HepG2 (cell line): ENCODE data around the gene CAPN7. TPM values are rescaled to one million over a fixed set of nuclear protein-coding genes. Genes with fewer than 3 reads are reported as not detected.

ENCODE experiments used
- ATAC-seq: fragments of 200-7000 bp; cut with Tn5 transposase; 3 replicates; pipeline ENCODE4 v1.9.1; 2020; ENCODE audit warnings: mild to moderate bottlenecking, moderate library complexity
- BruUV-seq: library from RNA; stranded (reverse); fragments of 400-500 nt; replicated peaks from 2 replicates; lab custom pipeline; 2021; lab: Mats Ljungman, UMichigan
- CTCF ChIA-PET: fragments of 300-600 bp; formaldehyde crosslinking; extraction: SDS; loops from one replicate; lab custom pipeline; 2021; ENCODE audit warnings: low total read pairs, inconsistent platforms, low intra/inter-chr PET ratio; lab: Yijun Ruan, JAX
- POLR2A ChIA-PET: fragments of 350-600 bp; sonication (Branson Sonifier 250); formaldehyde crosslinking; loops from one replicate; lab custom pipeline; 2020; ENCODE audit warnings: antibody characterized with exemption, inconsistent platforms; lab: Yijun Ruan, JAX
- DNase-seq: peaks from one replicate; pipeline ENCODE4 v3.0.0-alpha.2; 2015; ENCODE audit warnings: low spot score
- FAIRE-seq: peaks from 3 replicates; lab custom pipeline; 2011; peaks lifted over from hg19 to GRCh38; lab: Jason Lieb, UNC
- H2AFZ ChIP-seq: one replicate; pipeline ENCODE4 v1.6.1; 2011; ENCODE audit warnings: low read length, inconsistent platforms
- H3K27ac ChIP-seq: fragments of 300-600 bp; 3 replicates; pipeline ENCODE4 v1.8.0; 2011; ENCODE audit warnings: mixed run types, mild to moderate bottlenecking, mixed read lengths, low read length, inconsistent platforms; ENCODE audit not compliant: insufficient read depth; ENCODE audit errors: extremely low read length
- H3K27me3 ChIP-seq, 2 experiments: fragments of 200-600 bp in 1 of 2; 2 replicates in 1 of 2; 3 replicates in 1 of 2; pipeline versions ENCODE4 v1.6.0 to v1.8.0; 2011; ENCODE audit warnings: low read length in 2 of 2, mild to moderate bottlenecking in 2 of 2, moderate library complexity in 2 of 2, inconsistent platforms in 1 of 2; ENCODE audit not compliant: insufficient read depth in 2 of 2, control insufficient read depth in 1 of 2
- H3K36me3 ChIP-seq, 2 experiments: fragments of 200-600 bp in 1 of 2; replicated peaks in 1 of 2; 2 replicates in 1 of 2; 3 replicates in 1 of 2; pipeline versions ENCODE4 v1.5.1 to v1.8.0; 2011; ENCODE audit warnings: low read length in 2 of 2, inconsistent platforms in 1 of 2; ENCODE audit not compliant: insufficient read depth in 2 of 2, control insufficient read depth in 1 of 2
- H3K4me1 ChIP-seq: 2 replicates; pipeline ENCODE4 v1.5.1; 2012; ENCODE audit warnings: low read length, inconsistent platforms; ENCODE audit not compliant: insufficient read depth
- H3K4me2 ChIP-seq: 2 replicates; pipeline ENCODE4 v1.6.0; 2011; ENCODE audit warnings: low read depth, low read length, inconsistent platforms
- H3K4me3 ChIP-seq, 3 experiments: fragments of 200-600 bp in 1 of 3; sonication (generic), shearing (Covaris generic) in 1 of 3; replicated peaks in 1 of 3; 2 replicates each; pipeline ENCODE4 v1.5.1; 2011 to 2016; ENCODE audit warnings: low read length in 3 of 3, inconsistent platforms in 2 of 3, low read depth in 2 of 3, mild to moderate bottlenecking in 2 of 3, control low read depth in 1 of 3, mixed read lengths in 1 of 3; ENCODE audit not compliant: insufficient read depth in 1 of 3
- H3K79me2 ChIP-seq: one replicate; pipeline ENCODE4 v1.6.1; 2011; ENCODE audit warnings: low read length, inconsistent platforms; ENCODE audit not compliant: insufficient read depth
- H3K9ac ChIP-seq: 2 replicates; pipeline ENCODE4 v1.6.0; 2011; ENCODE audit warnings: mild to moderate bottlenecking, low read depth, low read length, inconsistent platforms; ENCODE audit not compliant: insufficient read depth
- H3K9me3 ChIP-seq: 2 replicates; pipeline ENCODE4 v1.5.1; 2012; ENCODE audit warnings: mild to moderate bottlenecking, low read length
- H4K20me1 ChIP-seq: 2 replicates; pipeline ENCODE4 v1.6.0; 2011; ENCODE audit warnings: inconsistent platforms, mild to moderate bottlenecking, low read length, moderate library complexity; ENCODE audit not compliant: insufficient read depth
- ATF3 ChIP-seq: sonication (generic); formaldehyde crosslinking; IDR thresholded peaks from 2 replicates; pipeline ENCODE4 v1.4.0; 2020; ENCODE audit warnings: missing genetic modification reagents
- CEBPG ChIP-seq: IDR thresholded peaks from 2 replicates; pipeline ENCODE4 v1.6.1; 2016
- FOXA3 ChIP-seq: IDR thresholded peaks from 2 replicates; pipeline ENCODE4 v1.6.1; 2016; ENCODE audit warnings: missing genetic modification reagents, missing compliant biosample characterization
- MAFG ChIP-seq: sonication (generic); formaldehyde crosslinking; IDR thresholded peaks from 2 replicates; pipeline ENCODE4 v1.5.1; 2020; ENCODE audit warnings: mild to moderate bottlenecking, missing genetic modification reagents
- POLR2G ChIP-seq: fragments of 200-400 bp; formaldehyde crosslinking; IDR thresholded peaks from 2 replicates; pipeline ENCODE4 v1.6.1; 2018; ENCODE audit warnings: mild to moderate bottlenecking, low read depth, low read length, moderate library complexity
- TP53 ChIP-seq: sonication (generic); formaldehyde crosslinking; conservative IDR thresholded peaks from 2 replicates; pipeline ENCODE4 v1.4.0; 2020; ENCODE audit warnings: missing genetic modification reagents
- ZNF264 ChIP-seq: sonication (generic); formaldehyde crosslinking; IDR thresholded peaks from 2 replicates; pipeline ENCODE4 v1.4.0; 2020; ENCODE audit warnings: missing genetic modification reagents
- ZNF382 ChIP-seq: sonication (generic); formaldehyde crosslinking; IDR thresholded peaks from 2 replicates; pipeline ENCODE4 v1.5.0; 2020; ENCODE audit warnings: missing genetic modification reagents, mild to moderate bottlenecking, borderline replicate concordance
- ZSCAN9 ChIP-seq: IDR thresholded peaks from 2 replicates; pipeline ENCODE4 v1.6.1; 2016; ENCODE audit warnings: borderline replicate concordance
- WGBS: methylation state at CpG from one replicate; pipeline ENCODE4 v1.1.6; 2017; ENCODE audit warnings: low lambda C conversion rate; 5-methylcytosine and 5-hydroxymethylcytosine counted together
- in situ Hi-C: cut with HindIII; loops from 2 replicates; pipeline ENCODE4 v1.10.0; 2017; ENCODE audit warnings: low pct_unique_long_range_greater_than_20kb; ENCODE audit not compliant: extremely low pct_ligation_motif_present
- intact Hi-C: fragments of 100-400 bp; cut with micrococcal nuclease; formaldehyde crosslinking; loops from one replicate; pipeline ENCODE4 v1.10.0; 2022; ENCODE audit not compliant: unreplicated experiment
- polyA plus RNA-seq, 8 experiments: library from polyadenylated mRNA; depleted of rRNA in 3 of 8; stranded (reverse) in 7 of 8; unstranded in 1 of 8; fragments of >200 nt; fragmentation: Illumina TruSeq in 4 of 8; extraction: Trizol in 4 of 8; gene quantifications; 2 replicates each; pipeline versions ENCODE4 v1.2.1 to v1.2.3, GENCODE V29; 2011 to 2016; ENCODE audit warnings: low read depth in 4 of 8, missing spikeins in 1 of 8, mixed read lengths in 1 of 8; ENCODE audit not compliant: insufficient read depth in 1 of 8
- total RNA-seq, 5 experiments: library from RNA; depleted of rRNA; stranded (reverse); fragments of >200 nt; fragmentation: Illumina TruSeq; extraction: Trizol; gene quantifications; 2 replicates each; pipeline ENCODE4 v1.2.3, GENCODE V29; 2016; ENCODE audit warnings: low read depth in 1 of 5
- TF ChIP-seq, protein P1 (sequence below): sonication (generic); formaldehyde crosslinking; IDR thresholded peaks from 2 replicates; pipeline ENCODE4 v1.5.1; 2020; ENCODE audit warnings: mild to moderate bottlenecking, missing genetic modification reagents, moderate library complexity
- TF ChIP-seq, protein P2 (sequence below): sonication (generic); formaldehyde crosslinking; IDR thresholded peaks from 2 replicates; pipeline ENCODE4 v1.4.0; 2020; ENCODE audit warnings: mild to moderate bottlenecking, missing genetic modification reagents
- TF ChIP-seq, protein P3 (sequence below): sonication (generic); formaldehyde crosslinking; IDR thresholded peaks from 2 replicates; pipeline ENCODE4 v1.5.0; 2020; ENCODE audit warnings: mild to moderate bottlenecking, missing genetic modification reagents, borderline replicate concordance

The CAPN7 gene
- total and polyA plus RNA-seq, 2 of the 13 experiments (the other 11 are each of a cell fraction or from before 2014, with no cell fraction given), result 16.7 to 36.8 TPM

DNA sequence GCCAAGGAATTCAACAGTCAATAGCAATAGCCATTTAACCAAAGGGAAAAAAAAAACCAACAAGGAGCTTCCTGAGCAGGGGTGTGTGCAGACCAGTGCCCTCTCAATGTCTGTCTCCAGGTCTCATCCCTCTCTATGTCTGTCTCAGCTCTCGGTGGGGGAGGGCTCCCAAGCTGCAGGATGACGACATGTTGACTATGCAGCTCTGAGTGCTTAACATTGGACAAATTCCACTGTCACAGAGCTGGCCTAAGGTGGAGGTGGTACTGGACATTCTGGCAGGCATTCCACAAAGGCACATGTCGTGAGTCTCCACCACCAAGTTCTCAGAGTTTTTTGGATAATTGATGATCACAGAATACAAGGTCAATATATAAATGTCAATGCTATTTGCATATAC, 2.0 kb upstream of the CAPN7 start:
- ChIA-PET POLR2A (interaction anchor here (2.1 to 2.8 kb wide), 2 partner anchors 33 to 96 kb away, joined by 5 to 13 read pairs; no protein-coding TSS in a partner anchor), CTCF (interaction anchor here (2.4 kb wide), 1 partner anchor 174 kb away, joined by 12 read pairs; no protein-coding TSS in a partner anchor)
- Histone ChIP-seq H3K9ac (no peak overlapping the region), H3K4me1 (peaks cover 45% of the 10 kb centered on the region), H4K20me1 (peaks cover 7% of the 10 kb centered on the region; the same call in 1 of the 2 replicates), H3K27ac (no peak overlapping the region), H2AFZ (no peak overlapping the region), H3K36me3 (0 out of 5 replicates have a peak, but pooled peaks cover 0 to 3% of the 10 kb centered on the region in 2 experiments), H3K79me2 (peaks cover 24% of the 10 kb centered on the region), H3K4me2 (peak overlapping the region; percentile 80), H3K27me3 (no peaks in the 10 kb centered on the region), H3K9me3 (no peaks in the 10 kb centered on the region), H3K4me3 (no peak overlapping the region)
- DNase-seq (peak; percentile 74), FAIRE-seq (no peak), ATAC-seq (peak; percentile 5; the same call in 1 of the 3 replicates)
- in situ Hi-C loops (loop anchor here (10.0 kb wide), 2 partner anchors 89 to 201 kb away; no protein-coding TSS in a partner anchor), intact Hi-C loops (loop anchor here (5.0 to 10.0 kb wide), 5 partner anchors 57 to 351 kb away; partner anchors contain the start of gene NR2C2)
- whole genome bisulfite sequencing, result 2% methylated on average over 3 of the region's 3 CpGs
- no TSS peak for BruUV-seq
- TF ChIP-seq POLR2G, result no peak
- TF ChIP-seq, protein P1, sequence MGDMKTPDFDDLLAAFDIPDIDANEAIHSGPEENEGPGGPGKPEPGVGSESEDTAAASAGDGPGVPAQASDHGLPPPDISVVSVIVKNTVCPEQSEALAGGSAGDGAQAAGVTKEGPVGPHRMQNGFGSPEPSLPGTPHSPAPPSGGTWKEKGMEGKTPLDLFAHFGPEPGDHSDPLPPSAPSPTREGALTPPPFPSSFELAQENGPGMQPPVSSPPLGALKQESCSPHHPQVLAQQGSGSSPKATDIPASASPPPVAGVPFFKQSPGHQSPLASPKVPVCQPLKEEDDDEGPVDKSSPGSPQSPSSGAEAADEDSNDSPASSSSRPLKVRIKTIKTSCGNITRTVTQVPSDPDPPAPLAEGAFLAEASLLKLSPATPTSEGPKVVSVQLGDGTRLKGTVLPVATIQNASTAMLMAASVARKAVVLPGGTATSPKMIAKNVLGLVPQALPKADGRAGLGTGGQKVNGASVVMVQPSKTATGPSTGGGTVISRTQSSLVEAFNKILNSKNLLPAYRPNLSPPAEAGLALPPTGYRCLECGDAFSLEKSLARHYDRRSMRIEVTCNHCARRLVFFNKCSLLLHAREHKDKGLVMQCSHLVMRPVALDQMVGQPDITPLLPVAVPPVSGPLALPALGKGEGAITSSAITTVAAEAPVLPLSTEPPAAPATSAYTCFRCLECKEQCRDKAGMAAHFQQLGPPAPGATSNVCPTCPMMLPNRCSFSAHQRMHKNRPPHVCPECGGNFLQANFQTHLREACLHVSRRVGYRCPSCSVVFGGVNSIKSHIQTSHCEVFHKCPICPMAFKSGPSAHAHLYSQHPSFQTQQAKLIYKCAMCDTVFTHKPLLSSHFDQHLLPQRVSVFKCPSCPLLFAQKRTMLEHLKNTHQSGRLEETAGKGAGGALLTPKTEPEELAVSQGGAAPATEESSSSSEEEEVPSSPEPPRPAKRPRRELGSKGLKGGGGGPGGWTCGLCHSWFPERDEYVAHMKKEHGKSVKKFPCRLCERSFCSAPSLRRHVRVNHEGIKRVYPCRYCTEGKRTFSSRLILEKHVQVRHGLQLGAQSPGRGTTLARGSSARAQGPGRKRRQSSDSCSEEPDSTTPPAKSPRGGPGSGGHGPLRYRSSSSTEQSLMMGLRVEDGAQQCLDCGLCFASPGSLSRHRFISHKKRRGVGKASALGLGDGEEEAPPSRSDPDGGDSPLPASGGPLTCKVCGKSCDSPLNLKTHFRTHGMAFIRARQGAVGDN (CRISPR knock-in tag), result no peak
- no peak for TF ChIP-seq ZNF264 (CRISPR knock-in tag)
- TF ChIP-seq FOXA3, result peak; percentile 54
- TF ChIP-seq, protein P2, sequence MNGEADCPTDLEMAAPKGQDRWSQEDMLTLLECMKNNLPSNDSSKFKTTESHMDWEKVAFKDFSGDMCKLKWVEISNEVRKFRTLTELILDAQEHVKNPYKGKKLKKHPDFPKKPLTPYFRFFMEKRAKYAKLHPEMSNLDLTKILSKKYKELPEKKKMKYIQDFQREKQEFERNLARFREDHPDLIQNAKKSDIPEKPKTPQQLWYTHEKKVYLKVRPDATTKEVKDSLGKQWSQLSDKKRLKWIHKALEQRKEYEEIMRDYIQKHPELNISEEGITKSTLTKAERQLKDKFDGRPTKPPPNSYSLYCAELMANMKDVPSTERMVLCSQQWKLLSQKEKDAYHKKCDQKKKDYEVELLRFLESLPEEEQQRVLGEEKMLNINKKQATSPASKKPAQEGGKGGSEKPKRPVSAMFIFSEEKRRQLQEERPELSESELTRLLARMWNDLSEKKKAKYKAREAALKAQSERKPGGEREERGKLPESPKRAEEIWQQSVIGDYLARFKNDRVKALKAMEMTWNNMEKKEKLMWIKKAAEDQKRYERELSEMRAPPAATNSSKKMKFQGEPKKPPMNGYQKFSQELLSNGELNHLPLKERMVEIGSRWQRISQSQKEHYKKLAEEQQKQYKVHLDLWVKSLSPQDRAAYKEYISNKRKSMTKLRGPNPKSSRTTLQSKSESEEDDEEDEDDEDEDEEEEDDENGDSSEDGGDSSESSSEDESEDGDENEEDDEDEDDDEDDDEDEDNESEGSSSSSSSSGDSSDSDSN (CRISPR knock-in tag), result no peak
- no peak for TF ChIP-seq ZSCAN9 (CRISPR knock-in tag)
- no peak for TF ChIP-seq MAFG
- no peak for TF ChIP-seq ZNF382
- TF ChIP-seq TP53 (CRISPR knock-in tag), result no peak
- TF ChIP-seq, protein P3, sequence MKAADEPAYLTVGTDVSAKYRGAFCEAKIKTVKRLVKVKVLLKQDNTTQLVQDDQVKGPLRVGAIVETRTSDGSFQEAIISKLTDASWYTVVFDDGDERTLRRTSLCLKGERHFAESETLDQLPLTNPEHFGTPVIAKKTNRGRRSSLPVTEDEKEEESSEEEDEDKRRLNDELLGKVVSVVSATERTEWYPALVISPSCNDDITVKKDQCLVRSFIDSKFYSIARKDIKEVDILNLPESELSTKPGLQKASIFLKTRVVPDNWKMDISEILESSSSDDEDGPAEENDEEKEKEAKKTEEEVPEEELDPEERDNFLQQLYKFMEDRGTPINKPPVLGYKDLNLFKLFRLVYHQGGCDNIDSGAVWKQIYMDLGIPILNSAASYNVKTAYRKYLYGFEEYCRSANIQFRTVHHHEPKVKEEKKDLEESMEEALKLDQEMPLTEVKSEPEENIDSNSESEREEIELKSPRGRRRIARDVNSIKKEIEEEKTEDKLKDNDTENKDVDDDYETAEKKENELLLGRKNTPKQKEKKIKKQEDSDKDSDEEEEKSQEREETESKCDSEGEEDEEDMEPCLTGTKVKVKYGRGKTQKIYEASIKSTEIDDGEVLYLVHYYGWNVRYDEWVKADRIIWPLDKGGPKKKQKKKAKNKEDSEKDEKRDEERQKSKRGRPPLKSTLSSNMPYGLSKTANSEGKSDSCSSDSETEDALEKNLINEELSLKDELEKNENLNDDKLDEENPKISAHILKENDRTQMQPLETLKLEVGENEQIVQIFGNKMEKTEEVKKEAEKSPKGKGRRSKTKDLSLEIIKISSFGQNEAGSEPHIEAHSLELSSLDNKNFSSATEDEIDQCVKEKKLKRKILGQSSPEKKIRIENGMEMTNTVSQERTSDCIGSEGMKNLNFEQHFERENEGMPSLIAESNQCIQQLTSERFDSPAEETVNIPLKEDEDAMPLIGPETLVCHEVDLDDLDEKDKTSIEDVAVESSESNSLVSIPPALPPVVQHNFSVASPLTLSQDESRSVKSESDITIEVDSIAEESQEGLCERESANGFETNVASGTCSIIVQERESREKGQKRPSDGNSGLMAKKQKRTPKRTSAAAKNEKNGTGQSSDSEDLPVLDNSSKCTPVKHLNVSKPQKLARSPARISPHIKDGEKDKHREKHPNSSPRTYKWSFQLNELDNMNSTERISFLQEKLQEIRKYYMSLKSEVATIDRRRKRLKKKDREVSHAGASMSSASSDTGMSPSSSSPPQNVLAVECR (CRISPR knock-in tag), result no peak
- peak; percentile 65 for TF ChIP-seq ATF3 (CRISPR knock-in tag)
- TF ChIP-seq CEBPG, result peak; percentile 54
